Activated naive CD8-positive, alpha-beta T cell treated with anti-CD3 and anti-CD28 coated beads for 36 hours (primary cell): ENCODE results near the gene FGL2. TPM values are rescaled to one million over a fixed set of nuclear protein-coding genes. Genes with fewer than 3 reads are reported as not detected.
A peak's percentile ranks its signal among the peaks of the same experiment; 100 is the strongest.
"Not testable (repeated sequence)": the region's sequence is repeated elsewhere in the genome, so short reads cannot be mapped to it uniquely, and the experiment has no call there.

ENCODE experiments used
- DNase-seq: peaks from one replicate; pipeline ENCODE4 v3.0.0; 2021
- H3K27ac Mint-ChIP-seq: one replicate; pipeline ENCODE4 v1.8.0; 2022; ENCODE audit warnings: mild to moderate bottlenecking, moderate library complexity, mixed read lengths
- H3K27me3 Mint-ChIP-seq: one replicate; pipeline ENCODE4 v1.8.0; 2022; ENCODE audit warnings: mild to moderate bottlenecking, mixed read lengths
- H3K36me3 Mint-ChIP-seq: one replicate; pipeline ENCODE4 v1.8.0; 2021; ENCODE audit warnings: mild to moderate bottlenecking, mixed read lengths
- H3K4me1 Mint-ChIP-seq: one replicate; pipeline ENCODE4 v1.8.0; 2021; ENCODE audit warnings: mixed read lengths
- H3K4me3 Mint-ChIP-seq: one replicate; pipeline ENCODE4 v1.8.0; 2022; ENCODE audit warnings: mild to moderate bottlenecking, moderate library complexity, mixed read lengths
- H3K9me3 Mint-ChIP-seq: one replicate; pipeline ENCODE4 v1.8.0; 2022; ENCODE audit warnings: mixed read lengths
- total RNA-seq, 2 experiments: library from RNA; stranded (reverse); gene quantifications; one replicate each; pipeline ENCODE4 v1.2.3, GENCODE V29; 2021

FGL2 gene
- total RNA-seq, 2 experiments from 2014 or later: 1.1 to 1.4 TPM

DNA sequence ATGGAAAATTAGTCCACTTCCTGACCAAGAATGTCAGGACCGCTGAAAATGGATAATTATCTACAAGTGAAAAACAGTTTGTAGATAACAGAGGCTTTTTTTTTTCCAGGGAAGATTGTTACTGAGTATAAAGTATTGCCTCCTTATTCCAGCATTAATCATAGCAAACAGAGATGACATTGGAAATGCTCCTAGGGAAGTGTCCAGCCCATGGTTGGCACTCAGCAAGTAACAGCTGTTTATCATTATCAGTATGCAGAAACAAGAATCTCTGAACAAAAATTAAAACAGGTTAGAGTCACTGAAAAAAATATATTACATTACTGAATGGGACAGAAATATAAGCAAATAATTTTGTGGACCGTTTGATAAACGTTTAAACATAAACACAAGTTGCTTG, 14.6 kb downstream of the FGL2 start:
- no peak overlapping the region for H3K27ac Mint-ChIP-seq
- no peak overlapping the region for H3K4me3 Mint-ChIP-seq
- peaks cover 2% of the 10 kb centered on the region for H3K4me1 Mint-ChIP-seq
- no peaks in the 10 kb centered on the region for H3K36me3 Mint-ChIP-seq
- peaks cover 4% of the 10 kb centered on the region for H3K9me3 Mint-ChIP-seq
- no peaks in the 10 kb centered on the region for H3K27me3 Mint-ChIP-seq
- no peak for DNase-seq

DNA sequence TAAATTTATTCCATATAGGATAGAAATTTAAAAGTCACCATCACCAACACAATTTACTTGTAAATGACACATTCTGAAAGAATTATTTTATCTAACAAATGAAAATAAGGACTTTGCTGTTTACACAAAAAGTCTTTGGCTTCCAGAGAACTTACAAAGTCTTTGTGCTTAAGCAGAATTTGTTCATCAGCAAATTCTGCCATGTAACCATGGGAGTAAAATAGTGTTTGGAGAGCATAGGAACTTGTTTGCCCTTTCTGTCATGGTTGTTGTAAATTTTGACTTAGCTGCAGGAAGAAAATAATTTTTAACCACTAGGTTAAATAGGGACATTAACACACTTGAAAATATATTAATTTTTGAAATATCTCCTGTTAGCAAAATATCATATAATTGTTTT, 15.2 kb downstream of the FGL2 start:
- Mint-ChIP-seq H3K27ac (no peak overlapping the region), H3K27me3 (no peaks in the 10 kb centered on the region), H3K9me3 (peaks cover 4% of the 10 kb centered on the region), H3K36me3 (no peaks in the 10 kb centered on the region), H3K4me3 (no peak overlapping the region), H3K4me1 (peaks cover 2% of the 10 kb centered on the region)
- no peak for DNase-seq

DNA sequence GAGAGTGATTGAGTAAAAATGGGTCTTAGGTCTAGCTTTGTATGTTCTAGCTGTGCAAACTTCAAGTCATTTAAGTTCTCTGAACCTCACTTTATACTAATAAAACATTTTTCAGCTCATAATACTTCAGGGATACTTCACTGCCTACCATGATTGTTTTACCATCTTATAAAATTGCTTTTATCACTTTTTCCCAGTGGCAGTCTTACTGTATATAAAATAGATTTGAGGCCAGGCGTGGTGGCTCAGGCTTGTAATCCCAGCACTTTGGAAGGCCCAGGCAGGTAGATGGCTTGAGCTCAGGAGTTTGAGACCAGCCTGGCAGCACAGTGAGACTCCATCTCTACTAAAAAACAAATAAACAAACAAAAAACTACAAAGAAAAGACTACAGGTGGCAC, 17.4 kb downstream of the FGL2 start:
- H3K9me3 Mint-ChIP-seq: peaks cover 4% of the 10 kb centered on the region
- H3K36me3 Mint-ChIP-seq: no peaks in the 10 kb centered on the region
- H3K4me1 Mint-ChIP-seq: peaks cover 2% of the 10 kb centered on the region
- DNase-seq: no peak
- no peak overlapping the region for H3K27ac Mint-ChIP-seq
- H3K4me3 Mint-ChIP-seq: no peak overlapping the region
- no peaks in the 10 kb centered on the region for H3K27me3 Mint-ChIP-seq

DNA sequence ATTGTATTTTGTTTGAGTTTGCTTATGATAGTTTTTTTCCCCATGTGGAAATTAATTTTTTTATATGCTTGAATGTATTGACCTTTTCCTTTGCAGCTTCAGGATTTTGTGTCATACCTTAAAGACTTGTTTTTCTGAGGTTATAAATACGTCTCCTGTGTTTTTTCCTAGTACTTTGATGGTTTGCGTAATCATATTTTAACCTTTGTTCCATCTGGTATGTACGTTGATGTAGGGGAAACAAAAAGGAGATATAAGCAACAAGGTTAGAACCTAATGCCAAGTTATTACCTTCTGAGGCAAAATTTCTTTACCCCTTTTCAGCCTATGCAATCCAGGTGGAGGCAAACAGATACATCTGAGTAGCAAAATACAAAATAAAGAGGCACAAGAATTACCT, 17.9 kb downstream of the FGL2 start:
- Mint-ChIP-seq H3K27me3 (no peaks in the 10 kb centered on the region), H3K27ac (no peak overlapping the region), H3K4me3 (no peak overlapping the region), H3K4me1 (peaks cover 2% of the 10 kb centered on the region), H3K36me3 (no peaks in the 10 kb centered on the region), H3K9me3 (peaks cover 4% of the 10 kb centered on the region)
- no peak for DNase-seq

DNA sequence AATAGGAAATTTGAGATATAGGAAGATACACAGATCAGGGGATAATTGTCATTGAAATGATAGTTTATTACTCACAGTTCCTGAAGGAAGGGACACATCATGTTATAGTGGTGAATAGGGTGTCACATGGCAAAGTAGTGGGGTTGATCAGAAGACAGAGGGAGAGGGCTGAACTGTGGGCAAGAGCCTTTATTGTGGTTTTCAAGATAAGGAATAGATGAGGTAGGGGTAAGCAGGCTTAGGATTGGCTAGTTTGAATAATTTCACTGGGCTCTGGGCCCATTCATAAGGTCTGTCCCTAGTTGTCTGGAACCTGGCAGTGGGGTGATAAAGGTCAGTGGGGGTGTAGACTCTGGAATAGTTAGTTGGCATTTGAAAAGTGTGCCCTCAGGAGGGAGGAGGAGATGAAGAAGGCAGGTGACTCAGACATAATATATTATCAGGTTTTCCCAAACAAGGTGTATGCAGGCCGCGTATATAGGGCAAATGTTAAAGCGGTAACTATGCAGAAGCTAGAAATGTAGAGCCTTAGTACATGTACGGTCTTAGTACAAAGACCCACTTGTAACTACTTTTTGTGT, 18.5 kb downstream of the FGL2 start:
- Mint-ChIP-seq H3K4me1 (peaks cover 2% of the 10 kb centered on the region), H3K9me3 (peaks cover 2% of the 10 kb centered on the region), H3K36me3 (no peaks in the 10 kb centered on the region), H3K27me3 (no peaks in the 10 kb centered on the region), H3K4me3 (no peak overlapping the region), H3K27ac (no peak overlapping the region)
- DNase-seq: no peak

DNA sequence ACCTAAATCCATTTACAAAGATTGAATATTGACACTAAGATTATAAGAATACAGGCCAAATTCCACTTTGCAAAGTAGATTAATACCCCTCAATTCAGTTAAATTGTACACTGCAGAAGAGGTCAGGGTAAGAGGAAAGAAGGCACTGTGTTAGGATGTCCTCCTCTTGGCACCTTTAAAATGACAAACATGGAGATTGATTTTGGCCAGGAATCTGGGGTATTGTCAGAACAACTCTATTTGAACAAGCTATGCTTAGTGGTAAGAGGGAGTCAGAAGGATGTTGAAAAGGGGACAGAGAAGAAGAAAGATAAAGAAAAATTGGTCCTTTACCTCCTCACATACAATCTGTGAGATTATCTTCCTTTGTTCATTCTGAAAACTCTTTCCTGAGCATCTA, 21.6 kb downstream of the FGL2 start:
- not testable (repeated sequence) for DNase-seq, H3K27ac Mint-ChIP-seq, H3K4me1 Mint-ChIP-seq, H3K27me3 Mint-ChIP-seq, H3K36me3 Mint-ChIP-seq, H3K9me3 Mint-ChIP-seq, H3K4me3 Mint-ChIP-seq

DNA sequence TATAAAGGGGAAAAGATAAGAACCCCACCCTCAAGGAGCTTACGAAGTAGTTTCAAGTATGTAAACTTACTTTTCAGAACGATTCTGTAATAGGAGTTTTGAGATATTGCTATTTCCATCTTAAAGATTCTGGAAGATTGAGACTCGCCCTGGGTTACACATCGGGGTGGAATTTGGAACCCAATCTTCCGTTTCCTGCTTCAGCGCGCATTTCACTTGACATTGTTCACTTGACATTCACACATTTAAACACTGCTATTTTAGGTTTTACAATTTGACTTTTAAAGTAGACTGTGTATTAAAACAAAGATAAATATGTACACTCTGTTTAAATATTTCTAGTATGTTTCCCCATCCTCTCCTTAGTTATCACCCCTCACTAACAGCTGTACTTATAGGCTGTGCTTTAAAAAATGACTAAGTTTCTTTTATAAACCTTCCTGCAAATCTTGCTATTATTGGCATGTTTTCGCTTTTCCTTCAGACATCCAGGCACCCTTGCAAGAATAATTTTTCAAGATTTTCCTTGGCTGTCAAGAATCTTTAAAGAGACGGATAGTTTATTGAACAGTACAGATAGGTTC, 22.2 kb downstream of the FGL2 start:
- not testable (repeated sequence) for H3K9me3 Mint-ChIP-seq, H3K27me3 Mint-ChIP-seq, H3K36me3 Mint-ChIP-seq, H3K27ac Mint-ChIP-seq, H3K4me3 Mint-ChIP-seq, DNase-seq, H3K4me1 Mint-ChIP-seq

DNA sequence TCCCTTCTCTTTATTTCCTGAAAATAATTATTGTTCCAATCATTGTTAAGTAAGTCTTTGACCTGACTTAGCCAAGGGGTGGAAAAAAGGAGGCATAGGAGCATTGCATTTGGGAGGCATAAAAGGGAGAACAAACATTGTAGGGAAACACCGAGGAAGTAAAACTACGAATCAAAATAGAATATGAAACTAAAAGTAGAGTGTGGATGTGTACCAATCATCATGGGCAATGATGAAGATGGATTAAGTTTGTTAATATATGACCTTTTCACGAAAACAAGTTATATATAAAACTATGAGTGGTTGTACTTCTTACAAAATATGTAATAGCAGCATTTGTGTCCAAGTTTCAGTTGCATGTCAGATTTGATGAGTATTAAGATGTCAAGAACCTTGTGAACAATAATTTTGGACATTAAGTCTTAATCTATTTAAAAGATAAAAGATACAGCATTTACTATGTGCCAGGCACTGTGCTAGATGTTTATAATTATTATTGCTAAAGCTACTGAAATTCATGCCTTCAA, 24.3 kb downstream of the FGL2 start:
- not testable (repeated sequence) for H3K4me1 Mint-ChIP-seq, H3K4me3 Mint-ChIP-seq, H3K9me3 Mint-ChIP-seq, DNase-seq, H3K27ac Mint-ChIP-seq, H3K36me3 Mint-ChIP-seq, H3K27me3 Mint-ChIP-seq

DNA sequence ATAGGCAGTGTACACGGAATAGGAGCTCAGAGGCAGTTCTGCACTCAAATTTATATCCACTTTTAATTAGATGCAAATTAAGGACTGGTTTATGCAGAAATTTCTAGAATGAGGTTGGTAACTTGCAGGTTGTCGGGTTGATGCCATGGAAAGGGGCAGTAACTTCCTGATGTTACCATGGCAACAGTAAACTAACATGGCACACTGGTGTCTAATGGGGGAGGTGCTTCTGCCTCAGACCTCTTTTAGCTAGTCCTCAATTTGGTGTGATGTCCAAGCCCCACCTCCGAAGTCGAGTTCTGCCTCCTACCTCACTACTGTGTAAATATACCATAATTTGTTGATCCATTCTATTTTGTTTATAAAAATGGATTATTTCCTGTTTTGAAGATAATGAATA, 25.2 kb downstream of the FGL2 start:
- not testable (repeated sequence) for H3K27me3 Mint-ChIP-seq, H3K4me3 Mint-ChIP-seq, H3K27ac Mint-ChIP-seq, H3K9me3 Mint-ChIP-seq, H3K4me1 Mint-ChIP-seq, H3K36me3 Mint-ChIP-seq, DNase-seq

DNA sequence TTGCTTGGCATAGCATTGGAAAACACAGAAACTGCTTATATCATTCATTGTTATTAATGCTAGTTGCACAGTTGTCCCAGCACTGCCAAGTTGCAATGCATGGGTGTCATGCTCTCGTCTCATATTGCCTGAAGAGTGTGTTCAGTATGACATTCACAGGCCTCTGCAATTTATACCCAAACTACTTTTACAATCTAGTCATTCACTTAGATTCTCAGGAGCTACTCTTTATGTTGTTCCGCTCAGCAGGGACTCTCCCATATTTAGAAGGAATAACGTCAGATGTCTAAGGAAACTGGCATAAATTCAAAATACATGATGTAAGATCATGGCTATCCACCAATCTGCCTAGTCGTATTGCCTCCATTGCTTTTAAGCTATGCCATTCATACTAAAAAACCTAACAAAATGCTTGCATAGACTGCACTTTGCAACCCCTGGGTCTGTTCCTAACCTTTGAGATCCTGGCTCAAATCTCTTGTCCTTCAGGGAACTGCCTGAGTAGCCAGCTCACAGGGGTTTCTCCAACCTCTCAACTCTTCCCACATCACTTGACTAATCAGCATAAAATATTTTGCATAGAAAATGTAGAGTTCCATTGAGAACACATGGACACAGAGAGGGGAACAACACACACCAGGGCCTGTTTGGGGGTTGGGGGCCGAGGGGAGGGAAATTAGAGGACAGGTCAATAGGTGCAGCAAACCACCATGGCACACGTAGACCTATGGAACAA, 27.0 kb downstream of the FGL2 start:
- H3K27ac Mint-ChIP-seq, H3K36me3 Mint-ChIP-seq, DNase-seq, H3K4me3 Mint-ChIP-seq, H3K4me1 Mint-ChIP-seq, H3K27me3 Mint-ChIP-seq, H3K9me3 Mint-ChIP-seq: not testable (repeated sequence)

DNA sequence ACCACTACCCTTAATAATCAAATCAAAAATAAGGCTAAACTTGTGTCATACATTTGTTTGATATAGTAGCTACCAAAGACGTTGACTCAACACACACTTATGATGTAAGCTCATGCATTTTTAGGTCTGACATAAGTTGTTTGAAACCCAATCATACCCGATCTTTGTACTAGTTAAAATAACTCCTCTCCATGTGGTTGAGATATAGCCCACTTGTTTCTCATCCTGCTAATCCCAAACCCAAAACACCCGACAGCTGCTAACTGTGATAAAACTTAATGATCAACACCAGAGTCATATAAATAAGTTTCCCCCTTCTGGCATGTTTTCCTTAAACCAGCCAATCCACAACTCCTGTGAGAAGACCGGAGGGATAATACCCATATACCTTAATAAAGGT, 28.5 kb downstream of the FGL2 start:
- H3K27ac Mint-ChIP-seq, H3K4me1 Mint-ChIP-seq, DNase-seq, H3K36me3 Mint-ChIP-seq, H3K27me3 Mint-ChIP-seq, H3K4me3 Mint-ChIP-seq, H3K9me3 Mint-ChIP-seq: not testable (repeated sequence)

DNA sequence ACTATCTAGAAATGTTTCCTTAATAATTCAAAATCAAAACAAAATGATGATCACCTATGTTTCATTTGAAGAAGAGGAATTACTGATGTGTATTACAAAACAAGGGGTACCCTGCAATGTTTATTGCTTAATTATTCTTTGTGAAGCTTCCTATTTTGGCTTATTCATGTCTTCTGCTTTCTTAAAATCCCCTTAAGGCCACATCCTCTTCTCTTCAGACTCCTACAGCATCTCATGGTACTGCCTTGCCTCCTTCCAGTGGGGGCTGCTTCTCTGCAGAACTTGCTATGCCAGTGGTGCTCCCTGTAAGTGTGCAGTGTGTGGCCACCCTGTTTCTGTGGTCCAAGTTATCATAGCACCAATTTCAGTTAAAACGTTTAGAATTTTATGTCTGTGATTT, 42.2 kb downstream of the FGL2 start:
- Mint-ChIP-seq H3K36me3 (no peaks in the 10 kb centered on the region), H3K4me1 (peaks cover 12% of the 10 kb centered on the region), H3K27me3 (no peaks in the 10 kb centered on the region), H3K9me3 (no peaks in the 10 kb centered on the region), H3K27ac (peak overlapping the region; percentile 81), H3K4me3 (no peak overlapping the region)
- no peak for DNase-seq

DNA sequence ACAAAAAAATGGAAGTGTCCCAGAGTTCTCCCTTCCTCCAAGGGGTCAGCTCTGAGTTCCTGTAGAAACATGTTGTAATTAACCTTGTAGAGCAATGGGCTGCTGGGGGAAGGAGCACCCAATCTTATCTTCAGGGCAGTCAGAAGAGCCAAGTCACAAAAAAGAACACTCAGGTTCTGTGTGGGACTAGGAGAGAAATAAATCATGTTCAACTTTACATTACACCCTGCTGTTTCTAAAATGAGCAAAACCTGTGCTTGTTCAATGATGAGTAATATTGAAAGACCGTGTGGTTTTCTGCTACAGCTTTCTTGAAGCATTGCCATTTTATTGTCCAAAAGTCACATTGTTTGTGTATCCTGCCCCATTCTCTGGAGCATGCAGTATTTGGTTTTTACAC, 42.6 kb downstream of the FGL2 start:
- H3K27ac Mint-ChIP-seq: peak overlapping the region; percentile 81
- H3K36me3 Mint-ChIP-seq, H3K9me3 Mint-ChIP-seq, H3K4me3 Mint-ChIP-seq, H3K27me3 Mint-ChIP-seq, DNase-seq: not testable (repeated sequence)
- peaks cover 12% of the 10 kb centered on the region for H3K4me1 Mint-ChIP-seq

DNA sequence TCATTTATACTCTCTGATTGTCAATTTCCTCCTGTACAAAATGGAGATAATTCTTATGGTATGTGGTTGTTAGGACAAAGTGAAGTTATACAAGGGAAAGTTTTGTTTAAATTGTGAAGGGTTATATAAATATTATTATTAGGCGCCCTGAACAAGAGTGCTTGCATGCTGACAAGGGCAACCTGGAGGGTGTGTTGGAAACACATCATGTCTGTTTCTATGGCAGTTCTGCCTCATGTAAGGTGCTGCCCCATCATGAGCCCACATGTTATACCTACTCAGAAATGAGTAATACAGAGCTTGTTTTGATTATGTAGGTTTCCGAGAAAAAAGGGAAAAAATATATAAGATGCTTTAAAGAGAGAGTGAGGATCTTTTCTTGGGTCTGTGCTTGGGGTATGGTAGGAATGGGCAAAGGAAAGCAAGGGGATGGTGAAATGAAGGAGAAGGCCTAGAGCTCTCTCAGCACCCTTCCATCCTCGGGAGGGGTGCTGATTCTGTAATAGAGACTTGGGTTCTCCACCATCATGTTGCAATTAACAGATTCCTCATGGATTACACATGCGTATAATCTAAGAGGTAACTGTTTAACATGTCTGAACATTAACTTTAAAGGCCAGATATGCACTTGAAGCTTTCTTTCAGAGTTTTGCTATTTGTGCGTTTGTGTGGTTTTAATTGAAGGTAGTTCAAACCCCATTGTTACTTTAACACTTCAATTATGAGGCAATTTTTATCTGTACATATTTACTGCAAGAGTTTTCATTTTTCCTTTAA, 43.8 kb downstream of the FGL2 start:
- H3K9me3 Mint-ChIP-seq, H3K27me3 Mint-ChIP-seq, H3K36me3 Mint-ChIP-seq, H3K27ac Mint-ChIP-seq, H3K4me3 Mint-ChIP-seq: not testable (repeated sequence)
- DNase-seq: peak; percentile 11
- peaks cover 12% of the 10 kb centered on the region for H3K4me1 Mint-ChIP-seq

DNA sequence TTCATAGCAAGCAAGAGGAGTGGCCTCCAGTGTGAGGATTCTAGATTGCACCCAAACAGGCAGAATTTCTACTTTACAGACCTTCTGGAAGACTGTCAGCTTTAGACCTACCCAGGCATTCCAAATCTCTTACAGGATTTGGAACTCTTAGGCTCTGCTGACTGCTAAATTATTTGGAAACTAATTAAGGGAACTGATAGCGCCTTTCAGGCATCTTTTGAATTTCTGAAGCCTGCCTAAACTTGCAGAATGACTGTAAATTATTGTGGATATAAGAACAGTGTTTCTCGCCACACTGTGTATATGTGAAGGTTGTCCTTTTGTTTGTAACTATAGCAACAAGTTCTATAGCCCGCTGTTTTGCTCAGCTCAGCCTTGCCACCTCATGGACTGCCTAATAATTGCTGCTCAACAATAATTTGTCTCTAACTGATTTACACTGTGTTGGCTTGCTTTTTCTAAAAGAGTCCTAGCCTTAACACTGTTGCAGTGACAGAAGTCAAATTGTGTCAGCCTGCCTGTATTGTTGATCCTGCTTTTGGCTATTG, 44.6 kb downstream of the FGL2 start:
- DNase-seq, H3K4me3 Mint-ChIP-seq, H3K27ac Mint-ChIP-seq, H3K27me3 Mint-ChIP-seq, H3K9me3 Mint-ChIP-seq, H3K36me3 Mint-ChIP-seq: not testable (repeated sequence)
- peaks cover 12% of the 10 kb centered on the region for H3K4me1 Mint-ChIP-seq
